Testis (tissue), 3 donors: ENCODE results near the gene ZNF839. TPM values are rescaled to one million over a fixed set of nuclear protein-coding genes. Genes with fewer than 3 reads are reported as not detected.

Experiments
- DNase-seq: peaks from one replicate; pipeline ENCODE4 v3.0.0-alpha.2; 2019
- H3K27ac ChIP-seq, 2 donors: fragments of 200-600 bp; sonication (generic); one replicate each; pipeline ENCODE4 v1.5.1; 2019
- H3K27me3 ChIP-seq: fragments of 200-600 bp; sonication (generic); one replicate; pipeline ENCODE4 v1.5.1; 2019
- H3K36me3 ChIP-seq: fragments of 200-600 bp; sonication (generic); one replicate; pipeline ENCODE4 v1.5.1; 2017; ENCODE audit warnings: low read depth; ENCODE audit errors: missing control alignments
- H3K4me1 ChIP-seq: fragments of 200-600 bp; sonication (generic); one replicate; pipeline ENCODE4 v1.5.1; 2019
- H3K4me3 ChIP-seq, 2 donors: fragments of 200-600 bp; sonication (generic); one replicate each; pipeline ENCODE4 v1.5.1; 2017 to 2019
- H3K9me3 ChIP-seq: fragments of 200-600 bp; sonication (generic); one replicate; pipeline ENCODE4 v1.5.1; 2017
- POLR2A ChIP-seq: fragments of 450-650 bp; IDR thresholded peaks from one replicate; pipeline ENCODE4 v1.6.1; 2017; ENCODE audit warnings: antibody characterized with exemption, mild to moderate bottlenecking, moderate library complexity
- WGBS, 2 donors: methylation state at CpG; one replicate each; pipeline ENCODE4 v1.1.5; 2018; 5-methylcytosine and 5-hydroxymethylcytosine counted together
- intact Hi-C: fragments of 100-400 bp; cut with DNase I; formaldehyde crosslinking; loops from one replicate; pipeline ENCODE4 v1.15.1; 2023; ENCODE audit warnings: low total_unique reads
- polyA plus RNA-seq: library from polyadenylated mRNA; stranded (reverse); fragments of 350-450 nt; fragmentation: Illumina TruSeq; extraction: RNeasy Lipid Tissue Mini Kit (QIAGEN cat#74804); gene quantifications from one replicate; pipeline ENCODE4 v1.2.3, GENCODE V29; 2014; ENCODE audit warnings: low read depth, low replicate concordance; ENCODE audit not compliant: insufficient read depth
- total RNA-seq, 2 donors: library from RNA; depleted of rRNA; stranded (reverse); fragments of >200 nt; gene quantifications; one replicate each; pipeline ENCODE4 v1.2.3, GENCODE V29; 2016
- TF ChIP-seq, protein P1 (sequence below), 3 experiments: fragments of 450-650 bp in 2 of 3; fragments of 200-600 bp in 1 of 3; sonication (generic) in 1 of 3; IDR thresholded peaks; one replicate each; pipeline ENCODE4 v1.5.1; 2016 to 2019; ENCODE audit warnings: antibody characterized with exemption in 3 of 3, mild to moderate bottlenecking in 2 of 3, moderate library complexity in 1 of 3

Gene ZNF839
- total and polyA plus RNA-seq, 3 donors from 2014 or later, result 41.4 to 59.0 (median 55.4) TPM

DNA sequence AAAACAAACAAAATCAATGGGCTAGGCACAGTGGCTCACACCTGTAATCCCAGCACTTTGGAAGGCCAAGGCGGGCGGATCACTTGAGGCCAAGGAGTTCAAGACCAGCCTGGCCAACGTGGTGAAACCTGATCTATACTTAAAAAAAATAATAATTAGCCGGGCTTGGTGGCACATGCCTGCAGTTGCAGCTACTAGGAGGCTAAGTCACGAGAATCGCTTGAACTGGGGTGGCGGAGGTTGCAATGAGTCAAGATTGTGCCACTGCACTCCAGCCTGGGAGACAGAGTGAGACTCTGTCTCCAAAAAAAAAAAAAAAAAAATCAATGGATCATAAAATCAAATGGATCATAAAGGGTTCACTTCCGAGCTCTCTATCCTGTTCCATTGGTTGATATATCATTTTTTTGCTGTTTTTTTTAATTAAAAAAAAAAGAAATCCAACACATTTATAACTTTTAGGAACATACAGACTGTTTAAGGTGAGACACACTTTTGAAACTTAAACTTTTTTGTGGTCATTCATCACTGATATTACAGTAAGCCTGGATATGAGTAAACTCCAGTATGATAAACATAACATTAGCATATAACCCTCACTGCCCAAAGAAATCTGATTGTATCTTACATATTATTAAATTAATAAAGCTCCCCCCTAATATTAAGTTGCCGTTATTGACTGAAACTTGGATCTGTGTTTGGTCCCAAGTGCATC is 36.6 kb upstream of the ZNF839 start:
- Histone ChIP-seq H3K4me1 (peaks cover 3% of the 10 kb centered on the region), H3K9me3 (no peaks in the 10 kb centered on the region), H3K36me3 (no peaks in the 10 kb centered on the region), H3K27me3 (no peaks in the 10 kb centered on the region), H3K27ac (no peak overlapping the region), H3K4me3 (no peak overlapping the region)
- intact Hi-C loops, result no loop called here
- 86 to 91% methylated on average over 9 of the region's 9 CpGs for WGBS, 2 donors
- TF ChIP-seq, protein P1, sequence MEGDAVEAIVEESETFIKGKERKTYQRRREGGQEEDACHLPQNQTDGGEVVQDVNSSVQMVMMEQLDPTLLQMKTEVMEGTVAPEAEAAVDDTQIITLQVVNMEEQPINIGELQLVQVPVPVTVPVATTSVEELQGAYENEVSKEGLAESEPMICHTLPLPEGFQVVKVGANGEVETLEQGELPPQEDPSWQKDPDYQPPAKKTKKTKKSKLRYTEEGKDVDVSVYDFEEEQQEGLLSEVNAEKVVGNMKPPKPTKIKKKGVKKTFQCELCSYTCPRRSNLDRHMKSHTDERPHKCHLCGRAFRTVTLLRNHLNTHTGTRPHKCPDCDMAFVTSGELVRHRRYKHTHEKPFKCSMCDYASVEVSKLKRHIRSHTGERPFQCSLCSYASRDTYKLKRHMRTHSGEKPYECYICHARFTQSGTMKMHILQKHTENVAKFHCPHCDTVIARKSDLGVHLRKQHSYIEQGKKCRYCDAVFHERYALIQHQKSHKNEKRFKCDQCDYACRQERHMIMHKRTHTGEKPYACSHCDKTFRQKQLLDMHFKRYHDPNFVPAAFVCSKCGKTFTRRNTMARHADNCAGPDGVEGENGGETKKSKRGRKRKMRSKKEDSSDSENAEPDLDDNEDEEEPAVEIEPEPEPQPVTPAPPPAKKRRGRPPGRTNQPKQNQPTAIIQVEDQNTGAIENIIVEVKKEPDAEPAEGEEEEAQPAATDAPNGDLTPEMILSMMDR (IDR thresholded peaks at IDR 0.05), result no peak
- TF ChIP-seq POLR2A, result no peak
- no peak for DNase-seq

DNA sequence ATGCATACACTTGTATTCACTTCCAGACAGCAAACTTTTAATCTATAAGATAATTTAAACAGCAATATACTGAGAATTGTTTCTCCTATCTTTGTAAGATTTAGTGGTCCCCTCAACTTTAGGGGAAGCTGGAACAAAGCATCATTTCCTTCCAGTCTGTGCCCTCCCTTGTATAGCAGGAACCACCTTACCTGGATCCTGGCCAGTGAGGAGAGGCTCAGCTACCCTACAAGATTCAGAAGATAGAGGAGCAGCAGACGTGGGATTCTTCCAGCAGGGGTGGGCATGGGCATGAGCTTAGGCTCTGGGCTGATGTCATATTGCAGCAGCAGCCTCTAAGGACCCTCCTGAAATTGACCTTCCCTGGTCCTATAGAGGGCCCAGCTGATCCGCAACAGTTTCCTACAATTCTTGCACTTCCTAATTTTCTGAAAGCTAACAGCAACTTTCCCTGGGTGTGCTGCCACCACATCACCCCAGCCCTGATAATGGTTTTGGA is 35.9 kb upstream of the ZNF839 start:
- no peaks in the 10 kb centered on the region for H3K27me3 ChIP-seq
- 67 to 69% methylated on average over 2 of the region's 2 CpGs for WGBS, 2 donors
- no peak for TF ChIP-seq POLR2A
- TF ChIP-seq, protein P1 (IDR thresholded peaks at IDR 0.05), result no peak
- no peaks in the 10 kb centered on the region for H3K36me3 ChIP-seq
- intact Hi-C loops, result no loop called here
- no peaks in the 10 kb centered on the region for H3K9me3 ChIP-seq
- no peak for DNase-seq
- no peak overlapping the region for H3K4me3 ChIP-seq
- no peaks in the 10 kb centered on the region for H3K4me1 ChIP-seq
- no peak overlapping the region for H3K27ac ChIP-seq

DNA sequence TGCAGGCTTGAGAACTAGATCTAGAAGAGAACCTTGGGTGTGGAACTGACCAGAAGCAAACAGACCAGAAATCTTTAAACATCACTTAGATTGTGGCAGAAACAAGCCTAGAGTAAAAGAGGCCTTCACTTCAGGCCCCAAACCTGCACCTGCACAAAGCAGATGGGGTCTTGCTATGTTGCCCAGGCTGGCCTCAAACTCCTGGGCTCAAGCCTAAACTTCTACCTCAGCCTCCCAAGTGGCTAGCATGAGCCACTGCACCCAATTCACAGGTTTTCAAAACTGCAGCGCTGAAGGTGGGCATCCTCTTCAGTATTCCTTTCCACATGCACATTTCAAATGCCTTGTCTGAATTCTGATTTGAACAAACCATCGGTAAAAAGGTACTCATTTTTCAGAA is 34.4 kb upstream of the ZNF839 start:
- Histone ChIP-seq H3K9me3 (no peaks in the 10 kb centered on the region), H3K27ac (no peak overlapping the region), H3K36me3 (no peaks in the 10 kb centered on the region), H3K4me1 (no peaks in the 10 kb centered on the region), H3K4me3 (no peak overlapping the region), H3K27me3 (no peaks in the 10 kb centered on the region)
- no peak for TF ChIP-seq POLR2A
- TF ChIP-seq, protein P1 (IDR thresholded peaks at IDR 0.05), result no peak
- WGBS, 2 donors, result 91 to 98% methylated on average over 2 of the region's 2 CpGs
- no peak for DNase-seq
- intact Hi-C loops, result no loop called here

DNA sequence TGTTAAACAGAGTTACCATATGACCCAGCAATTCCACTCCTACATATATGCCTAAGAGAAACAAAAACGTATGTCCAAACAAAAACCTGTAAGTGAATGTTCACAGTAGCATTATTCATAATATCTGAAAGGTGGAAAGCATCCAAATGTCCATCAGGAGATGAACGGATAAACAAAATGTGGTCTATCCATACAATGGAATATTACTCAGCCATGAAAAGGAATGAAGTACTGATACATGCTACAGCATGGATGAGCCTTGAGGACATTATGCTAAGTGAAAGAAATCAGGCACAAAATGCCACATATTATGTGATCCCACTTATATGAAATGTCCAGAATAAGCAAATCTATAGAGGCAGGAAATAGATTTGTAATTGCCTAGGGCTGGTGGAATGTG is 31.4 kb upstream of the ZNF839 start:
- intact Hi-C loops, result no loop called here
- Histone ChIP-seq H3K4me1 (no peaks in the 10 kb centered on the region), H3K27me3 (no peaks in the 10 kb centered on the region), H3K9me3 (no peaks in the 10 kb centered on the region), H3K4me3 (no peak overlapping the region), H3K36me3 (no peaks in the 10 kb centered on the region), H3K27ac (no peak overlapping the region)
- WGBS, 2 donors, result 89 to 93% methylated on average over 2 of the region's 2 CpGs
- no peak for TF ChIP-seq POLR2A
- TF ChIP-seq, protein P1 (IDR thresholded peaks at IDR 0.05), result no peak
- DNase-seq, result no peak

DNA sequence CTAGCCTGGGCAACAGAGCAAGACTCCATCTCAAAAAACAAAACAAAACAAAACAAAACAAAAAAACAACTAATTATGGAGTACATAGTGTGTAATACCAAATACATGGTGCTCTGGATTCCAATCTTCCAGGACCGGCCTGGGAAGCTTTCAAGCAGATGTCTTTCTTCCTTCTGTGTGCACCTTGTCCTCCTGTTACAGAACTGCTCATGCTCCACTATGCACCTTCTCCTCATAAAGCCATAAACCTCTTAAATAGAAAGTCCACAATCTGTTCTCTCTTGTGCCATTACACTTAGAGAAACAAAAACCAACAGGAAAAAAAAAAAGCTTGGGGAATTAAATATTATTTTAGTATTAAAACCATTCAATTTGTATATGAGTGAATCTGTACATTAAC is 27.1 kb upstream of the ZNF839 start:
- H3K4me1 ChIP-seq, result peaks cover 6% of the 10 kb centered on the region
- no peak for DNase-seq
- H3K27ac ChIP-seq, result no peak overlapping the region
- WGBS, 2 donors, result 83 to 93% methylated on average over 1 of the region's 1 CpG
- no peaks in the 10 kb centered on the region for H3K27me3 ChIP-seq
- no peak overlapping the region for H3K4me3 ChIP-seq
- no peaks in the 10 kb centered on the region for H3K36me3 ChIP-seq
- no peaks in the 10 kb centered on the region for H3K9me3 ChIP-seq
- intact Hi-C loops, result no loop called here
- TF ChIP-seq POLR2A, result no peak
- TF ChIP-seq, protein P1 (IDR thresholded peaks at IDR 0.05), result no peak
